Stomach (tissue), 9 donors: Measurements from ENCODE around the gene ZCCHC14. TPM values are rescaled to one million over a fixed set of nuclear protein-coding genes. Genes with fewer than 3 reads are reported as not detected.

Experiments
- DNase-seq, 2 donors: peaks; one replicate each; pipeline versions ENCODE4 v3.0.0 to v3.0.0-alpha.2; 2013 to 2019
- H3K27ac ChIP-seq, 5 donors: fragments of 200-600 bp in 4 of 5; sonication (generic) in 4 of 5; one replicate each; pipeline ENCODE4 v1.5.1; 2013 to 2019; ENCODE audit warnings: mild to moderate bottlenecking in 1 of 5, moderate library complexity in 1 of 5
- H3K27me3 ChIP-seq, 3 donors: fragments of 200-600 bp; sonication (generic); one replicate each; pipeline ENCODE4 v1.5.1; 2017 to 2019; ENCODE audit warnings: mixed run types in 1 of 3
- H3K36me3 ChIP-seq, 4 donors: fragments of 200-600 bp; sonication (generic); 1 replicate in 3 of 4; 2 replicates in 1 of 4; pipeline ENCODE4 v1.5.1; 2016 to 2019
- H3K4me1 ChIP-seq, 4 donors: fragments of 200-600 bp; sonication (generic); one replicate each; pipeline ENCODE4 v1.5.1; 2016 to 2019
- H3K4me3 ChIP-seq, 4 donors: fragments of 200-600 bp; sonication (generic) in 3 of 4; one replicate each; pipeline ENCODE4 v1.5.1; 2016 to 2019; ENCODE audit warnings: mild to moderate bottlenecking in 1 of 4
- H3K9me3 ChIP-seq, 4 donors: fragments of 200-600 bp; sonication (generic); one replicate each; pipeline ENCODE4 v1.5.1; 2016 to 2019
- CTCF ChIP-seq, 7 experiments: fragments of 450-650 bp in 4 of 7; fragments of 200-600 bp in 3 of 7; sonication (generic) in 3 of 7; IDR thresholded peaks; one replicate each; pipeline ENCODE4 v1.5.1; 2016 to 2019; ENCODE audit warnings: antibody characterized with exemption in 7 of 7, control low read depth in 2 of 7, mild to moderate bottlenecking in 1 of 7
- EP300 ChIP-seq: sonication (generic); formaldehyde crosslinking; IDR thresholded peaks from one replicate; pipeline ENCODE4 v1.6.1; 2017; ENCODE audit warnings: antibody characterized with exemption
- POLR2A ChIP-seq, 4 donors: fragments of 450-650 bp; IDR thresholded peaks; one replicate each; pipeline ENCODE4 v1.6.1; 2016; ENCODE audit warnings: antibody characterized with exemption in 4 of 4, control low read depth in 2 of 4, mild to moderate bottlenecking in 1 of 4, moderate library complexity in 1 of 4
- POLR2AphosphoS5 ChIP-seq, 3 donors: sonication (generic); formaldehyde crosslinking; IDR thresholded peaks; one replicate each; pipeline ENCODE4 v1.6.1; 2016; ENCODE audit warnings: antibody characterized with exemption in 3 of 3
- WGBS, 5 donors: extraction: QIAGEN DNeasy Blood & Tissue Kit in 3 of 5; methylation state at CpG; one replicate each; pipeline versions ENCODE4 v1.1.5 to v1.1.7; 2013 to 2018; 5-methylcytosine and 5-hydroxymethylcytosine counted together
- intact Hi-C: fragments of 100-400 bp; cut with DNase I; formaldehyde crosslinking; loops from one replicate; pipeline ENCODE4 v1.15.1; 2023; ENCODE audit warnings: low total_unique reads
- polyA plus RNA-seq, 3 donors: library from polyadenylated mRNA; stranded (reverse); fragments of 200-250 nt; gene quantifications; one replicate each; pipeline ENCODE4 v1.2.3, GENCODE V29; 2013
- total RNA-seq, 5 donors: library from RNA; depleted of rRNA; stranded (reverse); fragments of >200 nt; gene quantifications; one replicate each; pipeline versions ENCODE4 v1.1.0 to v1.2.3, GENCODE V29; 2014 to 2016
- donor health status: healthy with polysubstance abuse.
- donor health status: Bipolar disorder and iron deficiency.
- donor health status: healthy.

ZCCHC14 gene
- total and polyA plus RNA-seq, 8 donors = 5.4 to 25.9 (median 16.7) TPM

DNA sequence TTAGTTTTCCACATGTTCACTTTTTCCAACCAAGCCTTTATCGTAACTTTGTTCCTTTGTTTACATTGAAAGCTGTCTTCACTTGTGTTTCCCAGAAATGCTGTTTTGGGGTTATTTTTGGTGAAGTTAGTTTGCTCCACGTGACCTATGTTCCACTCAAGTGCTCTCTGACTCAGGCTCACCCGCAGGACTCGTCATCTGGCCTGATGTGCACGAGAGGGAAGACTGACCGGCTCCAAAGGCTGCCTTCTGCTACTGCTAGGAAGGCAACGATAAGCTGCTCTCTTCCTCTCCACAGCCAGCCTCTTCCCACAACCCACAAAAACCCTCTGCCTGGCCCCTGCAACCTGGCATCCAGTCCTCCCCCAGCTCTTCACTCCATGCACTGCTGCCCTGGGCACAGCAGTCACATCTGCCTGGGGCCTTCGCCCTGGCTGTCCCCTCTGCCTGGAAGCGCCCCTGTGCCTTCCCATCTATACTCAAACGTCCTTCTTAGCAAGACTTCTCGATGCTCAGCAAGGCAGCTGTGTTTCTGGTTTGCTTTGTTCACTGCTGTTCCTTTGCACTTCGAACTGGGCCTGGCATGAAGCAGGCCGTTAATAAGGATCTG lies 28.0 kb downstream of the ZCCHC14 start:
- WGBS, 5 donors = 8 to 15% (median 11%) methylated on average over 13 of the region's 13 CpGs

DNA sequence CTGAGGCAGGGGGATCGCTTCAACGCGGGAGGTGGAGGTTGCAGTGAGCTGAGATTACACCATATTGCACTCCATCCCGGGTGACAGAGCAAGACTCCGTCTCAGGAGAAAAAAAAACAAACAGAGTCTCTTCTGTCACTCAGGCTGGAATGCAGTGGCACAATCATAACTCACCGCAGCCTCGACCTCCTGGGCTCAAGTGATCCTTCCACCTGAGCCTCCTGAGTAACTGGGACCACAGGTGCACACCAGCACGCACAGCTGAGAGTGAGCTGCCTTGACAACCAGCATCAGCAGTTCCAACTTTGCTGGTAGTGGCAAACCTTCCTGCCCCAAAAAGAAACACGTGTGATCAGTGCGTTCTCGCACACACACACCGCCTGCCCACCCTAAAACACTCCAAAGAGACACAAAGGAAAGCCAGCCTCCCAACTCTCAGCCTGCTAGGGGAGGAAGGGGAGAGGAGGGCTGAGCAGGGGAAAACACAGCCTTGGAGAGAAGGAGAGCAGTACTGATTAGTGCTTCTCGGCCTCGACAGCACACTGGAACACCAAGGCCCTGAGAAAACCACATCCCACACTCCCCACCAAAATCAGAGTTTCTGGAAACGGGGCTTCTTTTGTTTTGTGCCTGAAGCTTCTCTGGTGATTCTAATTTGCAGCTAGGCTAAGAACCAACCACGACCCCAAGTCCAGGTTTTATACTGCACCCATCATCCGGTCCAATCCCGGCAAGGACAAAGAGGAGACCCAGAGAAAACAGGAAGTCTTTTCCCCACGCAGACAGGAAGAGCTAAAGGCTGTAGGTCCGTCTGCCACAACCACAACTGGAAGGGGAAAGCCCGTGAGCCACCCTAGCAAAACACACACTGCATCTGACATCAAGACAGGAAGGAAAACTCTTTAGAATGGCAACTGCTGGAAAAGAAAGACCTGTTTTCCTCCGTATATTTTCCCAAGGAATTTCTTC lies 28.8 kb downstream of the ZCCHC14 start:
- Histone ChIP-seq H3K4me1 (peaks cover 36 to 74% (median 59%) of the 10 kb centered on the region in 4 donors), H3K9me3 (no peaks in the 10 kb centered on the region), H3K36me3 (peaks cover under 1 to 12% (median 9%) of the 10 kb centered on the region in 4 donors), H3K4me3 (peak overlapping the region in 1 of 4 donors; percentile 32), H3K27ac (peak overlapping the region; percentile 82 to 95 (median 88)), H3K27me3 (no peaks in the 10 kb centered on the region)
- no peak for TF ChIP-seq POLR2A (IDR thresholded peaks at IDR 0.05)
- no peak for TF ChIP-seq POLR2AphosphoS5 (IDR thresholded peaks at IDR 0.05)
- TF ChIP-seq CTCF (IDR thresholded peaks at IDR 0.05) = no peak
- no peak for TF ChIP-seq EP300
- peak in 1 of 2 donors; percentile 73 for DNase-seq
- intact Hi-C loops = no loop called here
- 51 to 57% (median 52%) methylated on average over 20 to 22 of the region's 22 CpGs for WGBS, 5 donors

More for the DNA sequence above, 28.0 kb downstream of the ZCCHC14 start:
- intact Hi-C loops = no loop called here
- H3K27me3 ChIP-seq = no peaks in the 10 kb centered on the region
- peak overlapping the region; percentile 87 to 95 (median 92) for H3K27ac ChIP-seq
- H3K36me3 ChIP-seq = peaks cover 0 to 4% (median 2%) of the 10 kb centered on the region in 4 donors
- H3K4me1 ChIP-seq = peaks cover 36 to 80% (median 61%) of the 10 kb centered on the region in 4 donors
- TF ChIP-seq POLR2AphosphoS5 (IDR thresholded peaks at IDR 0.05) (peak; percentile 58 to 78 (median 72)), POLR2A (IDR thresholded peaks at IDR 0.05) (no peak), EP300 (peak; percentile 63)
- peak; percentile 67 to 74 for DNase-seq
- peak overlapping the region in 2 of 4 donors; percentile 10 to 32 for H3K4me3 ChIP-seq
- no peaks in the 10 kb centered on the region for H3K9me3 ChIP-seq

DNA sequence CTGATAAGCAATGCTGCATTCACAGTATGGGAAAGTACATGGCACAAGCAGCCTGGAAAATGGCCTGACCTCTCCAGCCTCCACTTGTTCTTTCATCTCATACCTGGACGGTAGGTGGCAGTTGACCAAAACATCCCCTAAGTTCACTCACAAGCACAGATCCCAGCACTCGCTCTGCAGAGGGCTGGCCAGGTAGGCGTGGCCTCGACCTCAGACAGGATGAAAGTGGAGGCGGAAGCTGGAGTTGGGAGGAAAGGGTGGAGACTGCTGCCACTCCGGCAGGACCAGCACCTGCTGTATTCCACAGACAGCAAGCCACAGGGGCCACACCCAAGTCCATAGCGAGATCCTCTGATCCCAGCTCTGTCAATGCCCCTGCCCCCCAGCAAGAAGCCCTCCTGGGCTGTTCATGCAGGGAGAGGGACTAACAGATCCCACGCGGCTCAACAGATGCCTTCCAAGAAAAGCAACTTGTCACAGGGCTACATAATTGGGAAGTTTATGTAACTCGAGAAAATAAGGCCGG lies 31.3 kb downstream of the ZCCHC14 start:
- H3K4me1 ChIP-seq = peaks cover 35 to 70% (median 61%) of the 10 kb centered on the region in 4 donors
- H3K9me3 ChIP-seq = no peaks in the 10 kb centered on the region
- H3K27ac ChIP-seq = peak overlapping the region; percentile 72 to 95 (median 89)
- TF ChIP-seq CTCF (IDR thresholded peaks at IDR 0.05) (peak in 4 of 7 experiments; percentile 16 to 72 (median 50)), POLR2AphosphoS5 (IDR thresholded peaks at IDR 0.05) (peak; percentile 21 to 90 (median 59)), POLR2A (IDR thresholded peaks at IDR 0.05) (no peak), EP300 (no peak)
- intact Hi-C loops = no loop called here
- DNase-seq = peak; percentile 96 to 97
- peak overlapping the region in 1 of 4 donors; percentile 14 for H3K4me3 ChIP-seq
- no peaks in the 10 kb centered on the region for H3K27me3 ChIP-seq
- peaks cover 9 to 35% (median 30%) of the 10 kb centered on the region in 4 donors for H3K36me3 ChIP-seq
- 13 to 26% (median 15%) methylated on average over 9 to 11 of the region's 11 CpGs for WGBS, 5 donors

GRCh38 chr16:87460936-87461335 lies 31.9 kb downstream of the ZCCHC14 start:
- WGBS, 5 donors = 68 to 78% (median 73%) methylated on average over 10 of the region's 10 CpGs
- intact Hi-C loops = no loop called here
- DNase-seq = no peak

More at GRCh38 chr16:87460936-87461335, 31.9 kb downstream of the ZCCHC14 start:
- Histone ChIP-seq H3K36me3 (peaks cover 9 to 38% (median 33%) of the 10 kb centered on the region in 4 donors), H3K4me1 (peaks cover 29 to 64% (median 55%) of the 10 kb centered on the region in 4 donors), H3K27ac (peak overlapping the region in 3 of 5 donors; percentile 26 to 95 (median 93)), H3K4me3 (no peak overlapping the region), H3K9me3 (no peaks in the 10 kb centered on the region), H3K27me3 (no peaks in the 10 kb centered on the region)
- TF ChIP-seq CTCF (IDR thresholded peaks at IDR 0.05) = no peak
- TF ChIP-seq POLR2AphosphoS5 (IDR thresholded peaks at IDR 0.05) = no peak
- TF ChIP-seq EP300 = no peak
- no peak for TF ChIP-seq POLR2A (IDR thresholded peaks at IDR 0.05)
